Vagina (tissue), 2 donors: ENCODE data around the gene NINL.

ENCODE experiments used
- CTCF ChIP-seq, 3 experiments: fragments of 450-650 bp in 2 of 3; fragments of 200-600 bp in 1 of 3; sonication (generic) in 1 of 3; IDR thresholded peaks; one replicate each; pipeline ENCODE4 v1.5.1; 2017 to 2019; ENCODE audit warnings: antibody characterized with exemption in 3 of 3, mild to moderate bottlenecking in 2 of 3, moderate library complexity in 2 of 3
- POLR2AphosphoS5 ChIP-seq, 2 donors: sonication (generic); formaldehyde crosslinking; IDR thresholded peaks; one replicate each; pipeline ENCODE4 v1.9.0; 2017; ENCODE audit warnings: antibody characterized with exemption in 2 of 2, mild to moderate bottlenecking in 2 of 2, low read depth in 1 of 2; ENCODE audit not compliant: insufficient read depth in 1 of 2

GRCh38 chr20:25549172-25549773 lies 36.1 kb downstream of the NINL start:
- TF ChIP-seq CTCF (IDR thresholded peaks at IDR 0.05) (no peak), POLR2AphosphoS5 (IDR thresholded peaks at IDR 0.05; ENCODE audit: insufficient read depth in 1 of 2, low read depth in 1 of 2) (no peak)
